KOPT-K1 (cell line): Measurements from ENCODE around the gene TSPAN17.

ENCODE experiments used
- H3K27ac ChIP-seq: fragments of 200-600 bp; sonication (generic); 2 replicates; pipeline ENCODE4 v1.5.1; 2016; ENCODE audit warnings: antibody characterized with exemption, mild to moderate bottlenecking, low read depth, low read length; ENCODE audit not compliant: poor library complexity, severe bottlenecking
- H3K36me3 ChIP-seq: fragments of 200-600 bp; sonication (generic); 2 replicates; pipeline ENCODE4 v1.5.1; 2017; ENCODE audit warnings: antibody characterized with exemption, mild to moderate bottlenecking, low read length, moderate library complexity; ENCODE audit not compliant: insufficient read depth
- H3K9me3 ChIP-seq: fragments of 200-600 bp; sonication (generic); 2 replicates; pipeline ENCODE4 v1.5.1; 2017; ENCODE audit warnings: antibody characterized with exemption, low read length, mild to moderate bottlenecking; ENCODE audit not compliant: insufficient read depth, poor library complexity, severe bottlenecking

The TSPAN17 gene

DNA sequence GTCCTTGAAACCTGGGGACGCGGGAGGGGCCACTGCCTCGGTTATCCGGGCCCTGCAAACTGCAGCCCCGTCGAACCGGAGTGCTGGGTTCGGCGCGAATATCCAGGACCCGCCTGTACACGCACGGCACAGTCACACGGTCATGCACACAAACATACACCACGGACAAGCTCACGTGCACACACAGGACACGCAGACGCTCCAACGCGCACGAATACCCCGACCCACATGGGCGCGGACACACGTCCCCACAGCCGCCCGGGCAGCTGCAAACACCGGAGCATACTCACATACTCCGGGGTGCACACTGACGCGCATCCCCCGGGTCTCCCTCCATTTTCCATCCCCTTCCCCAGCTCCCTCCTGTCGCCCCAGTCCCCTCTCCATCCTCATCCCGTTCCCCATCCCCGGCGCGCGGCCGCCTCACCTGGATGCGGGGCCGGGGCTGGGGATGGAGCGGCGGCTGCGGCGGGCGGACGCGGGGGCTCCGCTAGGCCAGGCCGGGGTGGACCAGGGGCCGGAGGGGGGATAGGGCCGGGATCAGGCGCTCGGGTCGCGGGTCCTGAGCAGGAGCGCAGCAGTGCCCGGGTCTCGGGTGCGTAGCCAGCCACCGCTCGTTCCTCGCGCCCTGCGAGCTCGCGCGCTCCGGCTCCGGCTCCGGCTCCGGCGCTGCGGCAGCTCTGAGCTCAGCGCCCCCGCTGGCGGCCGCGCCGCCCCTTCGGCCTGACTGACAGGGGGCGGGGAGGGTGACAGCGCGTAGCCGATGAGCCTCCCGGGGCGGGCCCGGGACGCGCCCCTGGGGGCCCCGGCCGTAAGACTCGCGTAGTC is 17.2 kb upstream of the TSPAN17 start, which contains the start of the genes EIF4E1B and SNCB:
TSS of gene EIF4E1B (plus strand) at position 823 of the 828 bp plus-strand sequence. CDS start 12,113 bp downstream, outside the sequence.
TSS of gene SNCB (minus strand) at position 682 of the 828 bp plus-strand sequence. CDS start 880 bp downstream, outside the sequence.
- H3K9me3 ChIP-seq = no peaks in the 10 kb centered on the region
- H3K27ac ChIP-seq = no peak within 1 kb of the TSS
- H3K36me3 ChIP-seq = no peaks in the 10 kb centered on the region

DNA sequence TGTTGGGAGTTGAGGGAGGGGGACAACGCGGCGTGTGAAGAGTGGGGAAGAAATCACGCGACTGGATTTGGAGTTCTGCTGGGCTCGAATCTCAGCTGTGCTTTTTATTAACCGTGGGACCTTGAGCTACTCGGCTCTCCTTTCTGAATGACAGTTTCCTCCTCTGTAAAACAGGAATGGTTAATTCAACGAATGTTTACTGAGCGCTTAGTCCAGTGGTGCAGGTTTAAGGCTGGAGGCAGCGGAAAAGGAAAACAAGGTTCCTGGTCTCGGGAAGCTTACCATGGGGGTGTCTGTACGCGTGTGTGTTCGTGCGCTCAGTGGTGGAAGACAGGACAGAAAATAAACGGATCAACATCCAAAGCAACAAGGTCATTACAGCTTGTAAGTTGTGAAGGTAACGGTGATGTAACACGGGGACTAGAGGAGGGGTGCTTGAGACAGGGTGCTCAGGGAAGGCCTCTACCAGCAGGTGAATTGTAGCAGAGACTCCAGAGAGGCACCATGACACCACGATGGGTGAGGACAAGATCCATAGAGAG is 16.5 kb upstream of the TSPAN17 start:
- Histone ChIP-seq H3K27ac (no peak overlapping the region), H3K9me3 (no peaks in the 10 kb centered on the region), H3K36me3 (no peaks in the 10 kb centered on the region)

DNA sequence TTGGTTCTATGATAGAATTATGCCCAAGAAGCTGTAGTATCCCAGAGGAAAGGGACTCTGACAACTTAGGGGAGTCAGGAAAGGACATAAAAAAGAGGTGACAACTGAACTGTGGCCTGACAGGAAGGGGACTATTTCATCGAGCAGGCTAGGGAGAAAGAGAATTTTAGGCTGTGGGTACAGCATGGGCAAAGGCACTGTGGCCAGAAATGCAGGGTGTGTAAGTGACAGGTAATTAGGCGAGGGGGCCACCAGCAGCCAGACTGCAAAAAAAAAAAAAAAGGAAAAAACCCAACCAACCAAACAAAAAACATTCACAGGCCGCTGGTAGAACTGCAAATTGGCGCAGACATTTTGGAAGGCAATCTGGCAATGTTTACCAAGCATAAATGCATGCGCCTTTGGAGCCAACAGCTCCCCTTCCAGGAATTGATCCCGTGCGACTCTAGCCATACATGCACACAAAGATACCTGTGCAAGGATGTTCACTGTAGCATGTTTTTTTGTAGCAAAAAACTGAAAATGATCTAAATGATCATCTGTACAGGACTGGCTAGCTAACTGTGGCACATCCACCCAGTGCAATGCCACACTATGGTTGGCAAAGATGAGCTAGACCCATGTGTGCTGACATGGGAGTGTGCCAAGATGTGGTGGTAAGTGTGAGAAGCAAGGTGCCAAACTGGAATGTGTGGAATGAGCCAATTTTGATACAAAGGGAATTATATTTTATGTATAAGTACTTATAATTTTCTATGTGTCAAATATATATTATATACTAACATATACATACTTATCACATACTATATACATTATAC is 15.7 kb upstream of the TSPAN17 start:
- Histone ChIP-seq H3K9me3 (no peaks in the 10 kb centered on the region), H3K27ac (no peak overlapping the region), H3K36me3 (no peaks in the 10 kb centered on the region)

DNA sequence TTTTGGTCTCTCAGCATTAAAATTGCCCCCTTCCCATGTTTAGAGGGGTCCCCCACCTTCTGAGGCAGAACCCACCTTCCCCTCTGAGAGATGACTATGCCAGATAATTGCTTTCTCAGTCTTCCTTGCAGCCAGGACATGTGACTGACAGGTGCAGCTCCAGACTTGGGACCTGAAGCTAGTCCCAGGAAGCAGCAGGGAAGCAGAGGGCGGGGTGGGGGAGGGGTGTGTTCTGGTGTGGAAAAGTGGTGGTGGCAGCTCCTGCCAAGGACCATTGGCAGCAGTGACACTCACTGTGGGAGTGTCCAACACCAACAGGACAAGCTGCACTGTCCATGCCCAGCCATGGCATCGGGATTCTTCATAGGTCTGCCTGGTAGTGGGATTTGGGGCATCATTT is 14.5 kb upstream of the TSPAN17 start:
- H3K36me3 ChIP-seq = no peaks in the 10 kb centered on the region
- no peaks in the 10 kb centered on the region for H3K9me3 ChIP-seq
- no peak overlapping the region for H3K27ac ChIP-seq

DNA sequence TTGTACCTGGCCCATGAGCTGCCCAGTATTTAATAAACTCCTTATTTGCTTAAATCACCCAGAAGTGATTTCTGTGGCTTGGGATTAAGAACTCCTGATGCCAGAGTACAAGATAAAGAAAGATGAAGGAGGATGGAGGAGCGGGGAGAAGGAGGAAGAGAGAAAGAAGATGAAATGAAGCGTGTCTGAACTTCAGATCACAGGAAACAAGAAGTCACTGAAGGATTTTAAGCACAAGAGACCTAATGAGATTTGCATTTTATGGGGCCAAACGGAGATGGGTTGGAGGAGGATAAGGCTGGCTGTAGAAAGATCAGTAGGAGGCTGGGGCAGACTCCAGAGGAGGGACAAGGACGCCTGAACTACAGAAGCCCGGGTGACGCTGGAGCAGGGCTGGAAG is 13.7 kb upstream of the TSPAN17 start:
- Histone ChIP-seq H3K9me3 (no peaks in the 10 kb centered on the region), H3K27ac (no peak overlapping the region), H3K36me3 (no peaks in the 10 kb centered on the region)

DNA sequence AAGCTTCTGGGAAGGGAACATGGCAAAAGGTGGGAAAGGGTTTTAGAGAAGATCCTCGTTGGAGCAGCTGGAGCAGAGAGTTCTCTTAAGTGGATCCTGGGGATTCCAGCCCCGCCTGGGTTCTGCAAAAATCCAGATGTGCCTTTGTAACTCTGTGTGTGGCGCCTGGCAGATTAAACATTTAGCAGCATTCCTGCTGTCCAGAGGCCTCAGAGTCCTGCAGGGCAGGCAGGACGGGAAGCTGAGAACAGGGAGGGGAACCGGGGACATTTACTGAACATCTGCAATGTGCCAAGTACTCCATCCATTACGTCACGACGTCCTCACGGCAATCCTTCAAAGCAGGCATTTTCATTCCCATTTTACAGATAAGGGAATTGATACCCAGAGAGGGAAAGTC is 10.9 kb upstream of the TSPAN17 start:
- no peaks in the 10 kb centered on the region for H3K36me3 ChIP-seq
- H3K27ac ChIP-seq = no peak overlapping the region
- H3K9me3 ChIP-seq = no peaks in the 10 kb centered on the region

DNA sequence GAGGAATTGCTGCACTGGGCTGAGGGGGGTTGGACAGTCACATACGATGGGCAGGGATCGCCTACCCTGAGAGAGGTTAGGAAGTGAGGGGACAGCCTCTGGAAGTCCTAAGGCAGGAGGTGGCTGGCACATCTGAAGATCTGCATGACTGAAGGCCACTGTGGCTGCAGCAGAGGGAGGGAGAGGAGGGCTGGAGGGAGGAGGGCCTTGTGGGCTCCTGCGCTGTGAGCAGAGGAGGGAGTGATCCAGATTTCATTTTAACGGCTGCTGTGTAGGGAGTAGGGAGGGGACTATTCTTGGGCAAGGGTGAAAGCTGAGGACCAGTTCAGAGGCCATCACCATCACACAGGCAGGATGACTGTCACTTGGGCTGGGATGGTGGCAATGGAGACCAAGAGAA is 9.7 kb upstream of the TSPAN17 start:
- Histone ChIP-seq H3K27ac (no peak overlapping the region), H3K9me3 (no peaks in the 10 kb centered on the region), H3K36me3 (no peaks in the 10 kb centered on the region)

DNA sequence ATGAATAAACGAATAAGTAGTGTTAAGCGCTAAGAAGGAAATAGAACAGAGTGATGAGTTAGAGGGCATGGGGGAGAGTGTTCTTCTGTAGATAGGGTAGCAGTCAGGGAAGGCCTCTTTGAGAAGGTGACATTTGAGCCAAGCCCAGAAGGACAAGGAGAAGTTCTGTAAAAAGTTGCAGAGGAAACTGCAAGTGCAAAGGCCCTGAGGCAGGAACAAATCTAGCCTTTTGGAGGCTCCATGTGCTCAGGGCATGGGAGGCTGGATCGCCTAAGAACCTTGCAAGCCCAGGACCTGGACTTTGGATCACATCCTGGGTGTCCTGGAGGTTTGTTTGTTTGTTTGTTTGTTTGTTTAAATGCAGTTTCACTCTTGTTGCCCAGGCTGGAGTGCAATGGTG is 8.8 kb upstream of the TSPAN17 start:
- Histone ChIP-seq H3K9me3 (no peaks in the 10 kb centered on the region), H3K27ac (no peak overlapping the region)

DNA sequence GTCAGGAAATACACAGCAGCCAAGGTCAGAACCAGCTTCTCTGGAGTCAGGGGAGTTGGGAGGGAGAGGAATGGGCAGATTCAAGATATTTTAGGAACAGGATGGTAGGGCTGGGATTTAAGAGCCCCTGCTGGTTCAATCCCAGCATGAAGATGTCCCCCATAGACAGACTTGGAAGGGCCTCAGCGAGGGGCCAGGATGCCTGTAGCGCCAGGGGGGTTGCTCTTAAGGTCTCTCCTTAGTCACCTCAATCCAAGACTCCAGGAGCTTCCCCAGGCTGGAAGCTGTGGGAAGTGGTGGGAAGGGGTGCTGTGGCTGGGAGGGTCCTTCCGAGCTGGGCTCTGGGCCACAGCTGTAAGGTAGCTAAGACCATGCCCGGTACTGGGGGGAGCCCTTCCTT is 8.1 kb upstream of the TSPAN17 start:
- Histone ChIP-seq H3K9me3 (no peaks in the 10 kb centered on the region), H3K36me3 (no peaks in the 10 kb centered on the region), H3K27ac (no peak overlapping the region)

More for the DNA sequence above, 8.8 kb upstream of the TSPAN17 start:
- no peaks in the 10 kb centered on the region for H3K36me3 ChIP-seq

DNA sequence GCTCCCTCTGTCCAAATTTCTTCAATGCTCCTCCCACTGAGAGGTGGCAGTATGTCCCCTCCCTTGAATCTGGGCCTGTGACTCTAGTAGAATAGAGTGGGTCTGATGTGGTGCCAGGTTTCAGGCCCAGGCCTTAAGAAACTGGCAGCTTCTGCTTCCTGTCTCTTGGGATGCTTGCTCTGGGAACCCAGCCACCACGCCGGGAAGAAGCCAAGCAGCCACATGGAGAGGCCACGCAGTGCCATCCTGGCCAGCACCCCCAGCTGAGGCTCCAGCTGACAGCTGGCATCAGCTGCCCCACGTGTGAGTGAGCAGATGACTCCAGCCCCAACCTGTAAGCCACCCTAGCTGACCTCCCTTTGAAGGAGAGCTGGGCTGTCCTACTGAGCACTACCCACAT is 7.3 kb upstream of the TSPAN17 start:
- Histone ChIP-seq H3K9me3 (no peaks in the 10 kb centered on the region), H3K27ac (no peak overlapping the region), H3K36me3 (no peaks in the 10 kb centered on the region)

DNA sequence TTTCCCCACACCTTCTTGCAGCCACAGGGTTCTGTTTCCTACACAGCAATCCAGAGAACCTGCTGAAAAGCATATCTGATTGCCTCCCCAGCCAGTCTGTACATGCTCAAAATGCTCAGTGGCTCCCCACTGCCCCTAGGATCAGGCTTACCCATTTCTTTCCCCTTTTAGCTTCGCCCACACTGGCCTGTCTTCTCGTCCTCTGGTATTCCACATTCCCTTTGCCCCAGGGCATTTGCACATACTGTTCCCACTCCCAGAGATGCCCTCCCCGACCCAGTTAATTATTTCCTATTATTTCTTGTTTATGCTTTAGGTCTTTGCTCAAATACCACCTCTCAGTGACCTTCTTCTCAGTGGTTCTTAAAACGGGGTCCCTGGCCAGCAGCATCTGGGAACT is 6.7 kb upstream of the TSPAN17 start:
- Histone ChIP-seq H3K9me3 (no peaks in the 10 kb centered on the region), H3K27ac (no peak overlapping the region), H3K36me3 (no peaks in the 10 kb centered on the region)

DNA sequence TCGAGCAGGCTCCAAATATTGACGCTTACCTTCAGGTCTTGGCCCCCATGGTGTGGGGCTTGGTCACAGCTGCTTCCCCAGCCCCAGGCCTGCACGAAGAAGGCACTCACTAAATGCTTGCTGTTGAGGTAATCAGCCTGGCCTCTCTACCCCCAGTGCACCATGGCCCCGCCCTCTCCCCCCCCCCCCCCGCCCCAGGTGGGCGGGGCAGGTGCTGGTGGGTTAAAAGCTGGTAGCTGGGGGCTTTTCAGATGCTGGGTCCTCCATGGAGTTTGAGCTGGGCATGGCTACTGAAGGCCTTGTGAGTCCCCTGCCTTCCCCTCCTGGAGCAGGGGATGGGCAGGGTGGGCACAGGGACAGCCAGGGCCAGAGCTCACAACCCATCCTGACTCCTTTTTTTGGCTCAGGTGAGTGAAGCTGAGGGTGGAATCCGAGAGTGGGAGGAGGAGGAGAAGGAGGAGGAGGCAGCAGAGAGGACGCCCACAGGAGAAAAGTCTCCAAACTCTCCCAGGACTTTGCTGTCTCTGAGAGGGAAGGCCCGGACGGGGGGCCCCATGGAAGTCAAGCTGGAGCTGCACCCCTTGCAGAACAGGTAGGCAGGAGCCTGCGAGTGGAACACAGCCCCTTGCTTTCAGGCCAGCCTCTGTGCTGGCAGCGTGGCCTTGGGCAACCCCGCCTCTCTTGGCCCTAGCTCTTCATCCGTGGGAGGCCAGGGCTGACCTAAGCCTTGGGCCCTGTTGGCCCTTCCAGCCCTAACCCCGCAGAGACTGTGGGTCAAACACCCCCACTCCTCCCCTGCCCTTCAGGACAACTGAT is 4.4 kb upstream of the TSPAN17 start:
- Histone ChIP-seq H3K36me3 (no peaks in the 10 kb centered on the region), H3K9me3 (no peaks in the 10 kb centered on the region), H3K27ac (no peak overlapping the region)

DNA sequence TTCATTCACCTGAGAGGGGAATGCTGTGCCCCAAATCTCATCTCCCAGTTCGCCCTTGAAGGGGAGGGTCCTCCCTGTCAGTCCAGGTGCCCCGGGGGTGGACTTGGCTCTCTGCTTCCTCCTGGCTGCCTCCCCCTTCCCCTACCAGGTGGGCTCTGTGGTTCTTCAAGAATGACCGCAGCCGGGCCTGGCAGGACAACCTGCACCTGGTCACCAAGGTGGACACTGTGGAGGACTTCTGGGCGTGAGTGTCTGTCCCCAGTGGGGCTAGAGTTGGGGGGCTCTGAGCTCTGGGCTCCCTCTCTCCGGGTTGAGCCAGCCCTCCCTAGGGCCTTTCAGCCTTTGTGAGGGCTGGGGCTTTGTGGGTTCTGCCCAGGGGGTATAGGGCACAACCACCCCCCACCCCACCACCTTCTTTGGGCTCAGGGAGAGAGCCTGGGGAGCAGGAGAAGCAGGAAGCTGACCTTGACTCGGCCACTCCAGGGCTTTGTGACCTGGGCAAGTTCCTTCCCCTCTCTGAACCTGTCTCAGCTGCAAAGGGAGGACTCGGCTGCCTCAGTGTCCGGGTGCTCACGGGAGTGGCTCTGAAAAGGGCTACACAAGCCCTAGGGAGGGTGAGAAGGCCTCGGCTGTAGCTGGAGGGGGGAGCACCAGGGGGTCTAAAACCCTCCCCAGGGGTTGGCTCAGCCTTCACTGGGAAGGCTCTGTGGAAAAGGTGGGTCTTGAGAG is 3.6 kb upstream of the TSPAN17 start:
- H3K36me3 ChIP-seq = no peaks in the 10 kb centered on the region
- no peak overlapping the region for H3K27ac ChIP-seq
- H3K9me3 ChIP-seq = no peaks in the 10 kb centered on the region

DNA sequence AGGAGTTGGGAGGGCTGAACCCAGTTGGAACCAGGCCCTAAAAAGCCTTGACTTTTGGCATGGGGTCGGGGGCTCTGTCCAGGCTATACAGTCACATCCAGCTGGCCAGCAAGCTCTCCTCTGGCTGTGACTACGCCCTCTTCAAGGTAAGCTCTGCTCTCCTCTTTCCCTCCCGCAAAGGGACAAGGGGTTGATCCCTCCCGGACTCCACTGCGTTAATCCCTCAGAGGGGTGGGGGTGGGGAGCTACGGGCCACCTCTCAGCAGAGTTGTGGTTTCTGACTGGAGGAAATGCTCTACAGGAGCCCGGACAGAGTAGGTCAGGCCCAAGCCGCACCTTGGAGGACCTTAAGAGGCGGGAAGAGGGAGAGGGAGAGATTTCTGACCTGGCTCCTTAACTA is 3.0 kb upstream of the TSPAN17 start:
- Histone ChIP-seq H3K36me3 (no peaks in the 10 kb centered on the region), H3K9me3 (no peaks in the 10 kb centered on the region), H3K27ac (no peak overlapping the region)
